HUDEP-2 (cell line): ENCODE measurements around the gene FN3KRP.

Source experiments
- DNase-seq, 76 experiments: peaks; one replicate each; lab custom pipeline; 2025; ENCODE audit not compliant: unreplicated experiment in 76 of 76; lab: John Stamatoyannopoulos, UW

The FN3KRP gene

GRCh38 chr17:82703935-82704865, 12.3 kb upstream of the FN3KRP start:
- no peak for DNase-seq

GRCh38 chr17:82704886-82705285, 11.6 kb upstream of the FN3KRP start:
- no peak for DNase-seq

GRCh38 chr17:82705756-82706155, 10.8 kb upstream of the FN3KRP start:
- no peak for DNase-seq

- peak in 3 of 76 experiments; percentile 11 to 23 (median 17) for DNase-seq
Observed at GRCh38 chr17:82709024-82709675, 7.4 kb upstream of the FN3KRP start.

- no peak for DNase-seq
Observed at GRCh38 chr17:82709676-82710498, 6.6 kb upstream of the FN3KRP start.

- DNase-seq: no peak
Observed at GRCh38 chr17:82710499-82711232, 5.8 kb upstream of the FN3KRP start.

GRCh38 chr17:82713071-82713723, 3.3 kb upstream of the FN3KRP start:
- DNase-seq: no peak

- DNase-seq: no peak
Observed at GRCh38 chr17:82718986-82719685, 2.6 kb downstream of the FN3KRP start.

- DNase-seq: no peak
Observed at GRCh38 chr17:82720204-82720603, 3.7 kb downstream of the FN3KRP start.

- DNase-seq: no peak
Observed at GRCh38 chr17:82722341-82723013, 6.0 kb downstream of the FN3KRP start.

GRCh38 chr17:82723169-82723807, 6.8 kb downstream of the FN3KRP start:
- no peak for DNase-seq

- no peak for DNase-seq
Observed at GRCh38 chr17:82726427-82726826, 9.9 kb downstream of the FN3KRP start.

GRCh38 chr17:82729479-82730260, 13.2 kb downstream of the FN3KRP start:
- DNase-seq: no peak

GRCh38 chr17:82732118-82732743, 15.7 kb downstream of the FN3KRP start:
- DNase-seq: no peak

- DNase-seq: peak in 55 of 76 experiments; percentile 10 to 70 (median 46)
Observed at GRCh38 chr17:82734987-82735866, 18.7 kb downstream of the FN3KRP start, which contains the start of gene FN3K. Gene FN3K, plus strand, starts transcription at chr17:82735615. Its CDS starts 22 bp downstream, at chr17:82735637.
